GM21737 (cell line): ENCODE results near the gene LRRC1.

Experiments
- ATAC-seq: cut with Tn5 transposase; IDR thresholded peaks from one replicate; pipeline ENCODE4 v1.9.1; 2021; ENCODE audit warnings: mild to moderate bottlenecking, moderate library complexity; ENCODE audit not compliant: unreplicated experiment

The LRRC1 gene

GRCh38 chr6:53877151-53877550 lies 82.3 kb downstream of the LRRC1 start:
- no peak for ATAC-seq

DNA sequence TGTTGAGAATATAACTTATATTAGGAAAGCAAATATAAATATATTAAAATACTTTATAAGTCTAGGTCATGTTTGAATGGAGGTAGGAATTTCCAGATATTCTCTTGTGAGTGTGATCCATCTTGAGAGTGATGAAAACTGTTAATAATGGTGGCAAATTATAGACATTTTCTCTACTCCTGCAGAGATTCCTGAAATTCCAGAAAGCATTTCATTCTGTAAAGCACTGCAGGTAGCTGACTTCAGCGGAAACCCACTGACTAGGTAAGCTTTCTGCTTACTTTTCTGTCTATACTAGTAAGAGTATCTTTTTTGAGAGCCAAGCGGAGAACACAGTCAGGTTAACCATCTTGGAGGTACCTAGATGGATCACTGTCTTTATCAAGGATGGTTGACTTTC lies 84.0 kb downstream of the LRRC1 start:
- no peak for ATAC-seq

DNA sequence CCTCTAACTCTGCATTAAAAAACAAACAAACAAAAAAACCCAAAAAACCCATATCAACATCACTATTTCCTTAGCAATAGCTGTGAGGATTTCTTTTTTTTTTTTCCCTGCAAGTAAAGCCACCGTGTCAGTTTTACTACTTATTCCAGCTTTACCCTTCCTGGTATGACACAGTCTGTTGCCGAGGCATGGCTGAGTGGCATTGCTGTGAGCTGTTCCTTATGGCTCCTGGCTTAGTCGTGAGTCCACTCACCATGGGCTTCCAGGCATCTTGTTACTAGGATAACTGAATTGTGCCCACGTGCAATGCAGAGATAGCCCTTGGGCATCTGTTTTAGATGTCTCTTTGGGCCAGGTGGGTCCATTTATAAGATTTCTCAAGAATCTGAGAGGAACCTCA lies 84.8 kb downstream of the LRRC1 start:
- ATAC-seq, result no peak

DNA sequence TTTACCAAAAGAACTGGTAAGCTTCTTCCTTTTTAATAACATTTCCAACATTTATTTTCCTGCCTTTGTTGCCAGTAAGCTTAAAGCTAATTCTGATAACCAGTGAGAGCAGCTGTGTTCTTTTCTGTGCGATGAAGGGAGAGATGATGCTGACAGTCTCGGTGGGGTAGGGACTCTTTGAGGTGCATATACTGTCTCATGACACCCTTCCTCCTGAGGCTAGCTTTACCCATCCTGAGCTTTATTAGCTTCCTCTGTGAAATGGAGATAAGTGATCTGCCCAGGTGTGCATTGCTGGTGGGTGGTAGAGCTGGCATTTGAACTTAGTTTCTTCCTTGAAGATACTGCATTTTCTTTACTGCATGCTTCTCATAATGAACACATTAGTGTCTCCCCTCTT lies 92.5 kb downstream of the LRRC1 start:
- ATAC-seq, result no peak

GRCh38 chr6:53888931-53889330 lies 94.1 kb downstream of the LRRC1 start:
- ATAC-seq, result no peak

- no peak for ATAC-seq
Measured at GRCh38 chr6:53889365-53889764, 94.6 kb downstream of the LRRC1 start.

DNA sequence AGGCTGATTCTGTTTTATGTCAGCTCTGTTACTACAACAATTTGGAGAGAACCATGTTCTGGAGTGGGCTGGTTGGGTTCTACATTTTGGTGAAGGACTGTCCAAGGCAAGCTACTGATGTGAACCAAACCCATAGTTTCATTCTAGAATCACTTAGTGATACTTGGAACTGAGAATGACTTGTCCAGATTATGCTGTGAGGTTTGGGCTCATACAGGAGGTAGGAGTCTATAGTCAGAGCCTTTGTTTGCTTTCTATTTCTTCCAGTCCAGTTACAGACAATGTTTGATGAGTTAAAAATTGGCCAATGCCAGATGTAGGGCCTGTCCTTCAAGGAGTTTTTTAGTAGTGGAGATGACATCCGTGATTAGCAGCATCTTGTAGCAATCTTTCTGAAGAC lies 97.9 kb downstream of the LRRC1 start:
- ATAC-seq, result peak; percentile 64

- peak; percentile 71 for ATAC-seq
Measured at GRCh38 chr6:53894091-53894490, 99.3 kb downstream of the LRRC1 start.

GRCh38 chr6:53896196-53896595 lies 101.4 kb downstream of the LRRC1 start:
- ATAC-seq, result no peak

- no peak for ATAC-seq
Measured at GRCh38 chr6:53898026-53898795, 103.4 kb downstream of the LRRC1 start.

GRCh38 chr6:53899512-53899911 lies 104.7 kb downstream of the LRRC1 start:
- no peak for ATAC-seq

- ATAC-seq, result no peak
Measured at GRCh38 chr6:53903357-53903756, 108.6 kb downstream of the LRRC1 start.

GRCh38 chr6:53906103-53906502 lies 111.3 kb downstream of the LRRC1 start:
- no peak for ATAC-seq

- ATAC-seq, result no peak
Measured at GRCh38 chr6:53906842-53907241, 112.0 kb downstream of the LRRC1 start.

DNA sequence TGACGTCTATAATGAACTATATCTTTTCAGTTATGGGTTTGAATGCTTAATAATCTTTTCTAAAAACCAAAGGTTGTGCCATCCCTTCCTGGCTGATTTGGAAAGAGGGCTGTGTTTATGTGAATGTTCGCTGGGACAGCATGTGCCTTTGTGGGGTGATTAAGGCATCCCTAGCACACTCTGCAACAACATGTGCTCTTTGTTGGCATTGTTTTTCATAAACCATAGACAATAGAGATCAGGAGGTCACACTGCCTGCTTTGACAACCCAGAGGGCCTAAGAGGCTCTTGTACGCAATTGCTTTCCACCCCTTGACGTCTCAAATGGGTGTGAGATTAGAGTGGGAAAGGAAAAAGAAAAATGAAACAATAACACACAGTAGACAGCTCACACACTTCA lies 116.0 kb downstream of the LRRC1 start:
- ATAC-seq, result no peak

DNA sequence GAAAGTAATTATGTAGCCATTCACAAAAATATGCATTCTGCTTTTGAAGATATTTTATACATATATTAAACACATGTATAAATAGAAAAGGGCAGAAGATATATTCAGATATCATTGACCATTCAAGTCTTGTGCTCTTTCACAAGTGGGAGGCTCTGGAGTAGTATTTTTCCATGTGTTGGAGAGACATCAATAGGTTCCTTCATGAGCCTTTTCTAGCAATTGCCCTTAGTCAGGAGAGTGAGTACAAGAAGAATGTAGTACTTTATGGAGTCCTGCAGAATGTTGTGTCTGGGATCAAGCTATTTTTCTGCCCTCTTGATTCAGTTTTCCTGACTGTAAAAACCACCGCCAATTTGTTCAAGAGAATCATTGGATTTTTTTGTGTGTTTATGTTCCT lies 117.9 kb downstream of the LRRC1 start:
- no peak for ATAC-seq

- ATAC-seq, result no peak
Measured at GRCh38 chr6:53913286-53913685, 118.5 kb downstream of the LRRC1 start.

- ATAC-seq, result no peak
Measured at GRCh38 chr6:53915026-53915691, 120.4 kb downstream of the LRRC1 start.

DNA sequence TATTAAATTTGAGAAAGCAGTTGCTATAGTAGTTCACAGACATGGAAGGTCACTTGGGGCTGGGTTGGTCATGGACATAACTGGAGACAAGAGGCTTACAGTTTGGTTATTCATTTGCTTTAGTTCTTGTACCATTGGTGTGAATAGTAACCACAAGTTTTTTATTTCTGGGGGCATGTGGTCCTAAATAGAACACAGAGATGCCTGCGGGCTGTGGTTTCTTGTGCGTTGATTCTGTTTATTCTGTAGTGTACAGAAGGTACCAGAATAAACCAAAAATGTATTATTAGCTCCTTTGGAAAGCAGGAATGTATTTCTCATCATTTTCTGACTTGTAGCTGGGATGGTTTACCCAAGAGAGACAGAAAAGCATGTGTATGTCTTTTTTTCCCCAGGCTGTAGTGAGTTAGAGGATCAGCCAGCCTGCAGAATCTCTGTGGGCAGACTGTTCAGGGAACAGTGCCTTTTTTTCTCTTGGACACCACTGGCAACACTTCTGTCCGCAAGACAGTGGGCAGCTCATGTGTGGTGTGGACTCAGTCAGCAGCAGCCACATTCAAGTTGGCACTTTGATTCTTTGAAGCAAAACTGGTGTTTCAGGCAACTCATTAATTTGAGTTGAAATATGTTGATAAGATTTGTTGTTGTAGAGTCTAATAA lies 122.1 kb downstream of the LRRC1 start:
- ATAC-seq, result peak; percentile 73

DNA sequence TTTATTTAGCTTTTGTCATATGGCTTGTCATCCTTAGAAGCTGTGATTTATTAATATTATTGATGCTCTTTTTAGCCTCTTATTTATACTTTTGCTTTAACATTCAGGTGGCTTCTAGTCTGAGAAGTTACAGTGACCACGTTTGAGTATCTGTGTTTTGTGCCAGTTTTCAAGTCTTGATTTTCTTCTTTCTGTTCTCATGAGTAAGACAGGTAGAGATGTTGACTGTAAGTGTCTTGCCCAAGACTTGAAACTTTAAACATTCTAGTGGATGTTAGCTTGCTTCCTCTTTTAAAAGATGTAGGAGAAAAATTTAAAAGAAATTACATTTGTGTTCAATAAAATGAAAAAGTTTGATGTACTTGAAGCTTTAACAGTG lies 122.6 kb downstream of the LRRC1 start:
- peak; percentile 44 for ATAC-seq

GRCh38 chr6:53918854-53919510 lies 124.2 kb downstream of the LRRC1 start:
- ATAC-seq, result no peak
